ENCODE data around the gene TSPY3. TPM values are rescaled to one million over a fixed set of nuclear protein-coding genes. Genes with fewer than 3 reads are reported as not detected.
"Not testable (repeated sequence)": the region's sequence is repeated elsewhere in the genome, so short reads cannot be mapped to it uniquely, and the experiment has no call there.

TSPY3 gene
- polyA plus RNA-seq (2011; rRNA removed) (not detected in 2 replicates), polyA minus RNA-seq (2011; rRNA and poly(A)+ RNA removed) (not detected in 2 replicates)

- H3K4me3 ChIP-seq (ENCODE audit: low read depth, low read length); CTCF ChIA-PET; H3K27me3 ChIP-seq (ENCODE audit: control insufficient read depth, insufficient read depth, low read length); DNase-seq (ENCODE audit: low read depth); H3K36me3 ChIP-seq (ENCODE audit: control insufficient read depth, insufficient read depth, low read length); POLR2A ChIA-PET: not testable (repeated sequence)
These were observed at the start of gene TSPY3 for GRCh38 chrY:9398121-9398520. Gene TSPY3, plus strand, starts transcription at chrY:9398421. Its CDS starts 46 bp downstream, at chrY:9398467.

DNA sequence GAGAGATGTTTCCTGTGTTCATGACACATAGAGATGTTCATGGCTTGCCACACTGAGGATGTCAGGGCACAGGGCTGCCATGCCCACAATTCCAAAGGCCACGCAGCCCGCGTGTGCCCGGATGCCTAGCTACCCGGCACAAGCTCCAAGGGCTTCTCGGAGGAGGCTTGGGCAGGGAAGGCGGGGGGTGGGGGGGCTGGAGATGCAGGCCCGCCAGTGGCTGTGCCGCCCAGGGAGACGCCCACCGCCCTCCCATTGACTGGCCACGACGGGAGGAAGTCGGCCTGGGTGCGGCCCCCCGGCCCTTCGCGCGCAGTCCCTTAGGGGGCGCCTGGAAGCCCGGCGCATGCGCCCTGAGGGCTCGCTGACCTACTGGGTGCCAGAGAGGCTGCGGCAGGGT is 40.7 kb upstream of the TSPY3 start, which contains the start of gene TSPY8:
TSPY8 (plus strand) TSS at position 301 of the 400 bp plus-strand sequence; CDS start at position 347, 46 bp downstream.
- H3K4me3 ChIP-seq (ENCODE audit: low read depth, low read length); H3K27me3 ChIP-seq (ENCODE audit: control insufficient read depth, insufficient read depth, low read length); DNase-seq (ENCODE audit: low read depth); H3K36me3 ChIP-seq (ENCODE audit: control insufficient read depth, insufficient read depth, low read length); POLR2A ChIA-PET; CTCF ChIA-PET: not testable (repeated sequence)

GRCh38 chrY:9396527-9396926 is 1.7 kb upstream of the TSPY3 start:
- CTCF ChIA-PET; POLR2A ChIA-PET; H3K27me3 ChIP-seq (ENCODE audit: control insufficient read depth, insufficient read depth, low read length); H3K36me3 ChIP-seq (ENCODE audit: control insufficient read depth, insufficient read depth, low read length); DNase-seq (ENCODE audit: low read depth); H3K4me3 ChIP-seq (ENCODE audit: low read depth, low read length): not testable (repeated sequence)

Other genes starting within 250 kb of the TSPY3 start
- gene TSPY4, start 61.0 kb upstream of the TSPY3 start, polyA plus RNA-seq (2011; rRNA removed) = not detected in 2 replicates
- gene TSPY8, start 40.6 kb upstream of the TSPY3 start, polyA plus RNA-seq (2011; rRNA removed) = not detected in 2 replicates
- gene TSPY1, start 68.5 kb downstream of the TSPY3 start, polyA plus RNA-seq (2011; rRNA removed) = not detected in 2 replicates
- gene TSPY9, start 88.8 kb downstream of the TSPY3 start, polyA plus RNA-seq (2011; rRNA removed) = not detected in 2 replicates
- gene TSPY10, start 129.5 kb downstream of the TSPY3 start, polyA plus RNA-seq (2011; rRNA removed) = not detected in 2 replicates